ENCODE data around the gene KRT83.

KRT83 gene

DNA sequence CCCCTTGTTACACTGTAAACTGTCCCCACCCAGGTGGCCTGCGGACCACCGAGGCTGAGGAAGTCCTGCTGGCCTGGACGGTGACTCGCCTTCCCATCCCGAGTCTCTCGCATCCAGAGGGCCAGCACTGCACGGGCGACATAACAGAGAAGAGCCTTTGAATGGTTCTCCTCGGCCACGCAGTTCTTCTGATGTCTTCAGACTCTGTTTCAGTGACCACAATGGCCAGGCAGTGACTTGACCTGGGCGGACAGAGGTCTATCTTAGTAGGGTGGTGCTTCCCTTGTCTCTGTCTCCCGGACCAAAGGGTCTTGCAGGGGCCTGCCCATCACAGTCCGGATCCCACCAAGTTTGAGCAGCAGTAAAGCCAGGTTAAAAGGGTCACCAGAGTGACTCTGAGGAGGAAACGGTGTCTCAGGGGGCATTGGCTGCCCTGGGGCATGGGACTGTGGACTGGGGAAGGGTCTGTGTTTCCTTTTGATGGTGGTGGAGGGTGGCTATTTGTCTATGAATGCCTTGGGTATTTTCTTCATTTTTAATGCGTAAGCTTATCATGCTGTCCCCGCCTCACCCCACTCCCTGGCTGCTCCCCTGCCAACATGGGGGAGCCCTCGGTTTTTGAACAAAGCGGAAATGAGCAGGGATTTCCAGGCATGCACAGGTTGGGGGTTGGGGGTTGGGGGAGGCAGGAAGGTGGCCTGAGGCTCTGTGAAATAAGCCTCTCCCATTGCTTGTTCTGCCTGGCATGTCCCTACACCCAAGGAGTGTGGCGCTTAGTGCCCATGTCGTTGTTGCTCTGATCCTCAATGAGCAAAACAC lies 35.8 kb upstream of the KRT83 start:
- Histone ChIP-seq H3K9ac (ENCODE audit: low read length) (no peak overlapping the region), H3K4me2 (ENCODE audit: low read length) (no peak overlapping the region), H3K27me3 (ENCODE audit: insufficient read depth, low read length) (no peaks in the 10 kb centered on the region), H3K27ac (ENCODE audit: low read depth, low read length, poor library complexity, severe bottlenecking) (no peak overlapping the region), H3K4me1 (ENCODE audit: insufficient read depth, low read length, severe bottlenecking) (peaks cover 23% of the 10 kb centered on the region), H3F3A (ENCODE audit: insufficient read depth, low read length) (no peaks in the 10 kb centered on the region), H3K9me3 (ENCODE audit: low read length) (no peaks in the 10 kb centered on the region), H3K9me2 (ENCODE audit: low read depth, low read length) (no peaks in the 10 kb centered on the region), H3K79me2 (ENCODE audit: insufficient read depth, low read length) (no peaks in the 10 kb centered on the region), H3K36me3 (ENCODE audit: insufficient read depth, low read length) (no peaks in the 10 kb centered on the region), H3K4me3 (ENCODE audit: low read depth, low read length, poor library complexity, severe bottlenecking) (no peak overlapping the region), H4K20me1 (ENCODE audit: insufficient read depth, low read length) (no peaks in the 10 kb centered on the region), H2AFZ (ENCODE audit: low read length) (no peak overlapping the region)
- no peak for TF ChIP-seq EZH2 (IDR thresholded peaks at IDR 0.05; ENCODE audit: borderline replicate concordance, low read length)
- TF ChIP-seq, protein P1, sequence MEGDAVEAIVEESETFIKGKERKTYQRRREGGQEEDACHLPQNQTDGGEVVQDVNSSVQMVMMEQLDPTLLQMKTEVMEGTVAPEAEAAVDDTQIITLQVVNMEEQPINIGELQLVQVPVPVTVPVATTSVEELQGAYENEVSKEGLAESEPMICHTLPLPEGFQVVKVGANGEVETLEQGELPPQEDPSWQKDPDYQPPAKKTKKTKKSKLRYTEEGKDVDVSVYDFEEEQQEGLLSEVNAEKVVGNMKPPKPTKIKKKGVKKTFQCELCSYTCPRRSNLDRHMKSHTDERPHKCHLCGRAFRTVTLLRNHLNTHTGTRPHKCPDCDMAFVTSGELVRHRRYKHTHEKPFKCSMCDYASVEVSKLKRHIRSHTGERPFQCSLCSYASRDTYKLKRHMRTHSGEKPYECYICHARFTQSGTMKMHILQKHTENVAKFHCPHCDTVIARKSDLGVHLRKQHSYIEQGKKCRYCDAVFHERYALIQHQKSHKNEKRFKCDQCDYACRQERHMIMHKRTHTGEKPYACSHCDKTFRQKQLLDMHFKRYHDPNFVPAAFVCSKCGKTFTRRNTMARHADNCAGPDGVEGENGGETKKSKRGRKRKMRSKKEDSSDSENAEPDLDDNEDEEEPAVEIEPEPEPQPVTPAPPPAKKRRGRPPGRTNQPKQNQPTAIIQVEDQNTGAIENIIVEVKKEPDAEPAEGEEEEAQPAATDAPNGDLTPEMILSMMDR (IDR thresholded peaks at IDR 0.05; ENCODE audit: low read length) = no peak

- H3K9me3 ChIP-seq (ENCODE audit: low read length) = no peaks in the 10 kb centered on the region
- no peaks in the 10 kb centered on the region for H3K79me2 ChIP-seq (ENCODE audit: insufficient read depth, low read length)
- no peak overlapping the region for H3K4me3 ChIP-seq (ENCODE audit: low read depth, low read length, poor library complexity, severe bottlenecking)
- no peak overlapping the region for H2AFZ ChIP-seq (ENCODE audit: low read length)
- H3F3A ChIP-seq (ENCODE audit: insufficient read depth, low read length) = no peaks in the 10 kb centered on the region
- no peaks in the 10 kb centered on the region for H4K20me1 ChIP-seq (ENCODE audit: insufficient read depth, low read length)
- H3K9ac ChIP-seq (ENCODE audit: low read length) = no peak overlapping the region
- no peaks in the 10 kb centered on the region for H3K27me3 ChIP-seq (ENCODE audit: insufficient read depth, low read length)
- H3K4me1 ChIP-seq (ENCODE audit: insufficient read depth, low read length, severe bottlenecking) = peaks cover 23% of the 10 kb centered on the region
- no peak overlapping the region for H3K4me2 ChIP-seq (ENCODE audit: low read length)
- no peaks in the 10 kb centered on the region for H3K9me2 ChIP-seq (ENCODE audit: low read depth, low read length)
- TF ChIP-seq, protein P1 (IDR thresholded peaks at IDR 0.05; ENCODE audit: low read length) = no peak
- no peak for TF ChIP-seq EZH2 (IDR thresholded peaks at IDR 0.05; ENCODE audit: borderline replicate concordance, low read length)
- no peak overlapping the region for H3K27ac ChIP-seq (ENCODE audit: low read depth, low read length, poor library complexity, severe bottlenecking)
- no peaks in the 10 kb centered on the region for H3K36me3 ChIP-seq (ENCODE audit: insufficient read depth, low read length)
These were observed 35.0 kb upstream of the KRT83 start for GRCh38 chr12:52356031-52356761.

DNA sequence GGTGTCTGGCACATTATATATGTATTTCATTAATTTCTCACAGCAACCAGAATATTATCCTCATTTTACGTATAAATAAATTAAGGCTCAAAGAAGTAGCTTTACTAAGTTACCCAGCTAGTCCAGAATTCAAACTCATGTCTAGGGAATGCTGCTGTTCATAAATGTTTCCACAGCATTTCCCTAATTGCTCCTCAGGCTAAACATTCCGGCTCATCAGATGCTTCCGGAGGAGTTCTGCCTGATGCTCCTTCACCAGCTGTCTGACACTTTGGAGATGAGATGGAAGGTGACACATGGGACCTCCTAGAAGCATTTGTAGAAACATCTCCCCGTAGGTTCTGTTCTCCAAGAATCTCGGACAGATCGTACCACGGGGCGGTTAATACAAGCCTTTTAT lies 34.0 kb upstream of the KRT83 start:
- Histone ChIP-seq H3K27ac (ENCODE audit: low read depth, low read length, poor library complexity, severe bottlenecking) (no peak overlapping the region), H3K4me3 (ENCODE audit: low read depth, low read length, poor library complexity, severe bottlenecking) (no peak overlapping the region), H3K36me3 (ENCODE audit: insufficient read depth, low read length) (no peaks in the 10 kb centered on the region), H3K9me2 (ENCODE audit: low read depth, low read length) (no peaks in the 10 kb centered on the region), H3K9me3 (ENCODE audit: low read length) (no peaks in the 10 kb centered on the region), H3K79me2 (ENCODE audit: insufficient read depth, low read length) (no peaks in the 10 kb centered on the region), H3K9ac (ENCODE audit: low read length) (no peak overlapping the region), H2AFZ (ENCODE audit: low read length) (no peak overlapping the region), H3F3A (ENCODE audit: insufficient read depth, low read length) (no peaks in the 10 kb centered on the region), H3K4me2 (ENCODE audit: low read length) (no peak overlapping the region), H3K4me1 (ENCODE audit: insufficient read depth, low read length, severe bottlenecking) (peaks cover 23% of the 10 kb centered on the region), H3K27me3 (ENCODE audit: insufficient read depth, low read length) (no peaks in the 10 kb centered on the region), H4K20me1 (ENCODE audit: insufficient read depth, low read length) (no peaks in the 10 kb centered on the region)
- TF ChIP-seq, protein P1 (IDR thresholded peaks at IDR 0.05; ENCODE audit: low read length) = no peak
- no peak for TF ChIP-seq EZH2 (IDR thresholded peaks at IDR 0.05; ENCODE audit: borderline replicate concordance, low read length)
